Stimulated activated effector memory CD8-positive, alpha-beta T cell treated with anti-CD3 and anti-CD28 coated beads, Interleukin-12 subunit alpha, Interleukin-12 subunit beta, amount 100 ng/mL, for 72 hours (primary cell): ENCODE measurements around the gene SLC27A1.
"Not testable (repeated sequence)": the region's sequence is repeated elsewhere in the genome, so short reads cannot be mapped to it uniquely, and the experiment has no call there.

ENCODE experiments used
- ATAC-seq: fragments of 150-1000 bp; cut with Tn5 transposase; 2 replicates; pipeline ENCODE4 v1.10.0; 2021
- DNase-seq, 2 donors: peaks; one replicate each; pipeline ENCODE4 v3.0.0; 2021 to 2022; ENCODE audit warnings: low spot score in 2 of 2
- H3K27ac Mint-ChIP-seq: one replicate; pipeline ENCODE4 v1.8.0; 2022; ENCODE audit warnings: mild to moderate bottlenecking, mixed read lengths
- H3K36me3 Mint-ChIP-seq: one replicate; pipeline ENCODE4 v1.8.0; 2022; ENCODE audit warnings: mild to moderate bottlenecking, mixed read lengths
- H3K4me1 Mint-ChIP-seq: one replicate; pipeline ENCODE4 v1.8.0; 2022; ENCODE audit warnings: mixed read lengths
- H3K4me3 Mint-ChIP-seq: one replicate; pipeline ENCODE4 v1.8.0; 2022; ENCODE audit warnings: mild to moderate bottlenecking, mixed read lengths
- H3K9me3 Mint-ChIP-seq: one replicate; pipeline ENCODE4 v1.8.0; 2022; ENCODE audit warnings: mixed read lengths

The SLC27A1 gene

GRCh38 chr19:17548145-17548544 lies 77.8 kb downstream of the SLC27A1 start:
- DNase-seq: no peak
- peaks cover 6% of the 10 kb centered on the region for H3K4me1 Mint-ChIP-seq
- no peaks in the 10 kb centered on the region for H3K9me3 Mint-ChIP-seq
- ATAC-seq: no peak
- no peak overlapping the region for H3K4me3 Mint-ChIP-seq
- H3K36me3 Mint-ChIP-seq: peaks cover 10% of the 10 kb centered on the region
- no peak overlapping the region for H3K27ac Mint-ChIP-seq

GRCh38 chr19:17549085-17549740 lies 78.9 kb downstream of the SLC27A1 start:
- peaks cover 6% of the 10 kb centered on the region for H3K4me1 Mint-ChIP-seq
- H3K9me3 Mint-ChIP-seq: no peaks in the 10 kb centered on the region
- no peak overlapping the region for H3K4me3 Mint-ChIP-seq
- DNase-seq (no peak), ATAC-seq (no peak)
- H3K36me3 Mint-ChIP-seq: peaks cover 5% of the 10 kb centered on the region
- no peak overlapping the region for H3K27ac Mint-ChIP-seq

- H3K27ac Mint-ChIP-seq: no peak overlapping the region
- no peak overlapping the region for H3K4me3 Mint-ChIP-seq
- ATAC-seq: no peak
These were observed 79.8 kb downstream of the SLC27A1 start for GRCh38 chr19:17550076-17550667.

GRCh38 chr19:17552735-17553134 lies 82.4 kb downstream of the SLC27A1 start:
- not testable (repeated sequence) for ATAC-seq

More at GRCh38 chr19:17550076-17550667, 79.8 kb downstream of the SLC27A1 start:
- H3K4me1 Mint-ChIP-seq: peaks cover 4% of the 10 kb centered on the region
- H3K9me3 Mint-ChIP-seq: no peaks in the 10 kb centered on the region
- no peak for DNase-seq
- H3K36me3 Mint-ChIP-seq: peaks cover 3% of the 10 kb centered on the region

GRCh38 chr19:17553256-17553655 lies 82.9 kb downstream of the SLC27A1 start:
- H3K9me3 Mint-ChIP-seq: no peaks in the 10 kb centered on the region
- ATAC-seq (no peak), DNase-seq (no peak)
- peaks cover 28% of the 10 kb centered on the region for H3K36me3 Mint-ChIP-seq
- H3K4me3 Mint-ChIP-seq: no peak overlapping the region
- H3K4me1 Mint-ChIP-seq: peaks cover 11% of the 10 kb centered on the region
- H3K27ac Mint-ChIP-seq: no peak overlapping the region

More at GRCh38 chr19:17552735-17553134, 82.4 kb downstream of the SLC27A1 start:
- peaks cover 11% of the 10 kb centered on the region for H3K4me1 Mint-ChIP-seq
- DNase-seq, H3K9me3 Mint-ChIP-seq, H3K4me3 Mint-ChIP-seq, H3K27ac Mint-ChIP-seq: not testable (repeated sequence)
- peaks cover 22% of the 10 kb centered on the region for H3K36me3 Mint-ChIP-seq

GRCh38 chr19:17554968-17555479 lies 84.7 kb downstream of the SLC27A1 start:
- Mint-ChIP-seq H3K36me3 (peaks cover 45% of the 10 kb centered on the region), H3K9me3 (no peaks in the 10 kb centered on the region), H3K27ac (no peak overlapping the region), H3K4me3 (peak overlapping the region; percentile 83), H3K4me1 (peaks cover 20% of the 10 kb centered on the region)
- no peak for DNase-seq
- ATAC-seq: peak; percentile 1

- H3K27ac Mint-ChIP-seq: peak within 1 kb of the TSS; percentile 81
- H3K36me3 Mint-ChIP-seq: peaks cover 50% of the 10 kb centered on the region
- H3K9me3 Mint-ChIP-seq: no peaks in the 10 kb centered on the region
- peaks cover 25% of the 10 kb centered on the region for H3K4me1 Mint-ChIP-seq
- ATAC-seq (peak; percentile 96), DNase-seq (peak; percentile 96 to 99)
- H3K4me3 Mint-ChIP-seq: peak within 1 kb of the TSS; percentile 83
These were observed 85.2 kb downstream of the SLC27A1 start, which contains the start of gene COLGALT1 for GRCh38 chr19:17555480-17555928. Gene COLGALT1, plus strand, starts transcription at chr19:17555649. Its CDS starts 65 bp downstream, at chr19:17555714.
